SK-N-SH (cell line): Measurements from ENCODE around the gene PIK3CA.

ENCODE experiments used
- FOSL2 ChIP-seq: IDR thresholded peaks from 2 replicates; pipeline ENCODE4 v1.4.0; 2012; ENCODE audit warnings: low read depth, mild to moderate bottlenecking, moderate library complexity, borderline replicate concordance
- MXI1 ChIP-seq: IDR thresholded peaks from 2 replicates; pipeline ENCODE4 v1.6.1; 2012; ENCODE audit warnings: mild to moderate bottlenecking, low read depth, low read length, improper control_type of control experiment
- NRF1 ChIP-seq: IDR thresholded peaks from 2 replicates; pipeline ENCODE4 v1.6.1; 2012; ENCODE audit warnings: low read depth, mild to moderate bottlenecking, low read length
- POLR2AphosphoS5 ChIP-seq: IDR thresholded peaks from 2 replicates; pipeline ENCODE4 v1.6.1; 2012; ENCODE audit warnings: low read depth, low read length
- RAD21 ChIP-seq: IDR thresholded peaks from 2 replicates; pipeline ENCODE4 v1.6.1; 2012; ENCODE audit warnings: mild to moderate bottlenecking, low read length
- REST ChIP-seq: IDR thresholded peaks from 2 replicates; pipeline ENCODE4 v1.6.1; 2012; ENCODE audit warnings: mild to moderate bottlenecking, low read depth, low read length, moderate library complexity
- SIN3A ChIP-seq: IDR thresholded peaks from 2 replicates; pipeline ENCODE4 v1.6.1; 2012; ENCODE audit warnings: low read depth, mild to moderate bottlenecking, low read length, moderate library complexity, borderline replicate concordance
- TAF1 ChIP-seq: IDR thresholded peaks from 2 replicates; pipeline ENCODE4 v1.6.1; 2012; ENCODE audit warnings: low read depth, mild to moderate bottlenecking, low read length, moderate library complexity, borderline replicate concordance
- TF ChIP-seq, protein P1 (sequence below): fragments of 200-600 bp; sonication (generic); IDR thresholded peaks from 2 replicates; pipeline ENCODE4 v1.6.1; 2017; ENCODE audit warnings: antibody characterized with exemption, mild to moderate bottlenecking, moderate library complexity

- TF ChIP-seq, protein P1, sequence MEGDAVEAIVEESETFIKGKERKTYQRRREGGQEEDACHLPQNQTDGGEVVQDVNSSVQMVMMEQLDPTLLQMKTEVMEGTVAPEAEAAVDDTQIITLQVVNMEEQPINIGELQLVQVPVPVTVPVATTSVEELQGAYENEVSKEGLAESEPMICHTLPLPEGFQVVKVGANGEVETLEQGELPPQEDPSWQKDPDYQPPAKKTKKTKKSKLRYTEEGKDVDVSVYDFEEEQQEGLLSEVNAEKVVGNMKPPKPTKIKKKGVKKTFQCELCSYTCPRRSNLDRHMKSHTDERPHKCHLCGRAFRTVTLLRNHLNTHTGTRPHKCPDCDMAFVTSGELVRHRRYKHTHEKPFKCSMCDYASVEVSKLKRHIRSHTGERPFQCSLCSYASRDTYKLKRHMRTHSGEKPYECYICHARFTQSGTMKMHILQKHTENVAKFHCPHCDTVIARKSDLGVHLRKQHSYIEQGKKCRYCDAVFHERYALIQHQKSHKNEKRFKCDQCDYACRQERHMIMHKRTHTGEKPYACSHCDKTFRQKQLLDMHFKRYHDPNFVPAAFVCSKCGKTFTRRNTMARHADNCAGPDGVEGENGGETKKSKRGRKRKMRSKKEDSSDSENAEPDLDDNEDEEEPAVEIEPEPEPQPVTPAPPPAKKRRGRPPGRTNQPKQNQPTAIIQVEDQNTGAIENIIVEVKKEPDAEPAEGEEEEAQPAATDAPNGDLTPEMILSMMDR = no peak
- TF ChIP-seq REST = no peak
- TF ChIP-seq NRF1 = no peak
- TF ChIP-seq MXI1 = no peak
- TF ChIP-seq SIN3A = no peak
- no peak for TF ChIP-seq POLR2AphosphoS5
- no peak for TF ChIP-seq RAD21
- no peak for TF ChIP-seq TAF1
- TF ChIP-seq FOSL2 = no peak
Measured at GRCh38 chr3:179229177-179229576, 81.0 kb downstream of the PIK3CA start.
